ENCODE data around the gene GNL3. TPM values are rescaled to one million over a fixed set of nuclear protein-coding genes. Genes with fewer than 3 reads are reported as not detected.

Gene GNL3
- total RNA-seq, 3 donors from 2014 or later, result 324 to 336 (median 330) TPM

DNA sequence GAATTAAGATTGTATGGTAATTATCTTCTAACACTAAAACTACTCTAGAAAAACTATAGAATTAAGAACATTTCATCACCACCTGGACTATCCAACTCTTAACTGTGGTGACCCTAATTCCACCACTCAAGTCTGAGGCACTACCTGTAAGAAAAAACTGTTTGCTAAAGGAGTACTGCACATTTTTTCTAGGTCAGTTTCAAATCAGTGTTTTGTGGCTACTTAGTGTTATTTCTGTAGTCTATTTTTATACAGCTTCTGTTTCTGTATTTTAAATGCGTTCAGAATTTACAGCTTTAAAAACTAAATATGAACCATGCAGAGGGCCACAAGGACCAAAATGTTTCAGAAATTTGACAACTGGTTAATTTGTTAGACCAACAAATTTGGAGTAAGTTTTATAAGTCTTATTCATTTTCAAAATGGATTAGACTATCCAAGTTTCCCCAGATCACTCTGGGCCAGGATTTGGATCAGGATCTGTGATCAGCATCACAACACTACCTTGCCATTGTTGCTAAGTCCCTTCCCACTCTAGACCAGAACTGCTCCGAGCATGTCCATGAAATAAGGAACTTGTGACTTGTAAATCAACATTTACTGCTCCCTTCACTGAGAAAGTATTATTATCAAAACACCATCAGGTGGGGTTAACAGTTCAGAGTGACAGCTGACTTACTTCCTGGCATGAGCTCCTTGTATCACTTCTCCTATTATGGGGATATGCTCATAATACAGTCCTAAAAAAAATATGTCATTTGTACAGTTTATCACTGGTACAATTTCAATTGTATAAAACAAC is 11.2 kb downstream of the GNL3 start:
- H3K4me1 Mint-ChIP-seq (ENCODE audit: low read depth), result peaks cover 21% of the 10 kb centered on the region
- no peaks in the 10 kb centered on the region for H3K9me3 Mint-ChIP-seq
- no peak overlapping the region for H3K4me3 Mint-ChIP-seq
- no peak for ATAC-seq
- H3K36me3 Mint-ChIP-seq (ENCODE audit: insufficient read depth), result peaks cover 43% of the 10 kb centered on the region
- H3K27me3 Mint-ChIP-seq (ENCODE audit: low read depth), result no peaks in the 10 kb centered on the region
- DNase-seq, result no peak

DNA sequence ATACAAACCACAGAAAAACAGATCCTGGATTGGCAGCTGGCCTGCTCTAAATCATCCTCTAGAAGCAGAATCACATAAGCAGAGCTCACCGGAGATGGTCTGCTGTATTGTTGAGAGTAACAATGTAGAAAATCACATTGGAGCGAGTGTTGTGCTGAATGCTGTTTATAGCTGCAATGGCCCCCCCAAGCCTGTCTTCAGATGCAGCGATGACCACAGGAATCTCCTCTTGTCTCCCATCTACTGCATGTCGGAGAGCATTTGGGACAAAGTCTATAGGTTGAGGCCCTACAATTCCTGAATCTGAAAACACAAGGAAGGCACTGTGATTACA is 11.8 kb downstream of the GNL3 start:
- no peaks in the 10 kb centered on the region for H3K9me3 Mint-ChIP-seq
- ATAC-seq (no peak), DNase-seq (no peak)
- H3K4me1 Mint-ChIP-seq (ENCODE audit: low read depth), result peaks cover 21% of the 10 kb centered on the region
- H3K4me3 Mint-ChIP-seq, result no peak overlapping the region
- peaks cover 42% of the 10 kb centered on the region for H3K36me3 Mint-ChIP-seq (ENCODE audit: insufficient read depth)
- H3K27me3 Mint-ChIP-seq (ENCODE audit: low read depth), result no peaks in the 10 kb centered on the region

DNA sequence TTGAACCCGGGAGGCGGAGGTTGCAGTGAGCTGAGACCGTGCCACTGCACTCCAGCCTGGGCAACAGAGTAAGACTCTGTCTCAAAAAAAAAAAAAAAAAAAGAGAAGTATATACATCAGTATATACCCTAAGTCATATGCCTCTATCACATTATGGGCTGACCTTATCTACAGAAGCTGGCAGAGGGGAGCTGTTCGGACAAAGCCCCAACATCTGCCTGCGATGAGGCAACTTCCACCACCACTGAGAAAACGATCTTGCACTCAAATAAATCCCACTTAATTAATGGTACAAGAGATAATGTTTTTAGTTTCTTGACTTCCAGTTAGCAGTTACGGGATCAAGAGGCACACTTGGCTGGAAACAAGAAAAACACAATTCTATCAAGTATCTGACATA is 17.5 kb downstream of the GNL3 start:
- Mint-ChIP-seq H3K36me3 (ENCODE audit: insufficient read depth) (peaks cover 4% of the 10 kb centered on the region), H3K9me3 (no peaks in the 10 kb centered on the region), H3K4me3 (peak overlapping the region; percentile 27), H3K4me1 (ENCODE audit: low read depth) (peaks cover 31% of the 10 kb centered on the region), H3K27me3 (ENCODE audit: low read depth) (no peaks in the 10 kb centered on the region)
- DNase-seq (no peak), ATAC-seq (no peak)

DNA sequence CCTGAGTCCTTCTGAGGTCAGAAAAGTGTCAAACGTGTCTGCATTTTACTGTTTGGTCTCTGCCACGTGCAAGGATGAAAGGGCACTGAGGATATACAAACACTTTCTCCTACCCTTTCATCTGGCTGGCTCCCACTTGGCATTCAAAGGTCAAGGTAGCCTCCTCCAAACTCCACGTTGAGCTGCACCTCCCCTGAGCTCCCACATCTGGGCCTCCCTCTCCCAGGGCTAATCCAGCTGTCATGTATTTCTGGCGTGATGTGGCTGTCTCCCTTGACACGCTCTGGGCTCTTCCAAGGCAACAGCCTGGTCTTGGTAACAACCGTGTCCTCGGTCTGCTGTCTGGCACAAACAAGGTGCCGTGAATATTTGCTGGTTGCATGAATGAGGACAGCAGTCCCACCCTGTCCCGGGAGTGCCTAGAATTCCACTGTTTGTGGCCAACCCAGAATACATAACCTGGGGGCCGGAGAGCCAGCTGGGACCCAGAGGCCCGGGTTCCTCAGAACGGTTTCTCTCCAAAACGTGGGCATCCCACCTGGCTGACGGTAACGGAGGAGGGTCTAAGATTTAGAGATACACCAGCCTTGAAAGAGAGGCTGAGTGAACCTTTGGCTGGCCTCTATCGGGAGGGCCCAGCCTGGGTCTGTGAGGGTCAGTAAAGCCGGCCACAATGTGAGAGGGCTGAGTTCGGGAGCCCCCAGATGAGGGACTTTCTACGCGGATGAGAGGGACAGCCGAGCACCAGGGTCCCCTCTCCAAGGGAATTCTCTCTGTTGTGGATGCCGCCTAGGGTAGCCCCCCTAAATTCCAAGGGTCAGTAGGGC is 19.0 kb downstream of the GNL3 start:
- ATAC-seq (peak; percentile 1), DNase-seq (no peak)
- Mint-ChIP-seq H3K9me3 (no peaks in the 10 kb centered on the region), H3K36me3 (ENCODE audit: insufficient read depth) (peaks cover 4% of the 10 kb centered on the region), H3K4me3 (peak overlapping the region; percentile 97), H3K4me1 (ENCODE audit: low read depth) (peaks cover 33% of the 10 kb centered on the region), H3K27me3 (ENCODE audit: low read depth) (no peaks in the 10 kb centered on the region)

DNA sequence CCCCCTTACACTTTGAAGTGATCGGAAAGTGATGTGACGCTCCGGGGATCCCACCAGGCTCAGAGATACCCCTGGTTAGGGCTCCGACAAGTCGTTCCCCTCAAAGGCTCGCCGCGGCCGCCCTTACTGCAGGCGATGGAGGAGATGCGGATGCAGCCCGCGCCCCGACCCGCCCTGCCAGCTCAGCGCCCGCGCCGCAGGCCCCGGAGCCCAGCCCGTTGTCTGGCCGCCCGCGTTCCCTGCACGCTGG is 19.5 kb downstream of the GNL3 start:
- DNase-seq (no peak), ATAC-seq (no peak)
- Mint-ChIP-seq H3K36me3 (ENCODE audit: insufficient read depth) (peaks cover 4% of the 10 kb centered on the region), H3K27me3 (ENCODE audit: low read depth) (no peaks in the 10 kb centered on the region), H3K9me3 (no peaks in the 10 kb centered on the region), H3K4me3 (peak overlapping the region; percentile 97), H3K4me1 (ENCODE audit: low read depth) (peaks cover 33% of the 10 kb centered on the region)

DNA sequence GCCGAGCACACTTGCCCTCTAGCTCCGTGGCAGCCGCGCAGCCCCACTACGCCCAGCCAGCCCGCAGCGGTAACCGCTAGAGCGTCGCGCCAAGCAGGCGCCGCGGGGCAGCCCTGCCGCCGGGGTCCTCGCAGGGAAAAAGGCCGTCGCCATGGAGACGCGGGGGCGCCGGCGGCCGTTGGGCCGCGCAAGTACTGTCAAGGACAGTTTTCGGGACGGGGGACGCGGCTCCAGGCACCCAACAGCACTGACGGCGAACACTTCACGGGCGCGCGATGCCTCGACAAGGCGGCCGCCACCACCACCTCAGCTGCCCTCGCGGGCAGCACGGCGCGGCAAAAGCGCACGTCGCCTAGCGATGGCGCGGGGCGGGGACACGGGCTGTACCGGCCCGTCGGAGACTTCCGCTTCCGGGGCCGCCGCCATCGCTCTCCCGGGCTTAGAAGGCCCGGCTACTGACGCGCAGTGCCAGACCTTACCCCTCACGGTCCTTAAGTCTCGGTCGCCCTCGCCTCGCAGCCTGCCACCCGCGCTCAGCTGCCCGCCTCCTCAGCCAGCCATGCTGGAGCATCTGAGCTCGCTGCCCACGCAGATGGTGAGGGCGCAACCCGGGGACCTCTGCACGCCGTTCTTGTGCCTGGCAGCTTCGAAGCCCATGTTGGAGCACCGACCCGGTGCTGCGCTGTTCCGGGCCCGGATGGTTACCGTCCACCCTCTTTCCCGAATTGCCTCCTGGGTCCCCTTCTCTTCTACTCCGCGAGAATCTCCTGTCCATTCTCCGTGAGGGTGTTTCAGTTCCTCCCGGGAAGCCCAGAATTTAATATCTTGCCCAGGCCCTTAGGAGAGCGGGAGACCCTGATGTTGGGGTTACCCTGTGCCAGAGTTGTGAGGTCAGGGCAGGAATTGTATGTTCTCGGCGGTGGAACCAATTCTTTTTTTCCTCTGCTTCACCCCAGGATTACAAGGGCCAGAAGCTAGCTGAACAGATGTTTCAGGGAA is 20.2 kb downstream of the GNL3 start, which contains the start of the genes GLT8D1 and SPCS1:
Gene GLT8D1, minus strand, starts transcription at position 104 of the 999 bp plus-strand sequence. CDS start 5,331 bp downstream, outside the sequence.
Gene SPCS1, plus strand, starts transcription at position 419 of the 999 bp plus-strand sequence. Its CDS starts 141 bp downstream, at position 560.
- Mint-ChIP-seq H3K36me3 (ENCODE audit: insufficient read depth) (peaks cover 4% of the 10 kb centered on the region), H3K27me3 (ENCODE audit: low read depth) (no peaks in the 10 kb centered on the region), H3K9me3 (no peaks in the 10 kb centered on the region), H3K4me1 (ENCODE audit: low read depth) (peaks cover 33% of the 10 kb centered on the region), H3K4me3 (peak within 1 kb of the TSS; percentile 97)
- DNase-seq, result peak; percentile 79
- peak; percentile 93 to 96 for ATAC-seq

DNA sequence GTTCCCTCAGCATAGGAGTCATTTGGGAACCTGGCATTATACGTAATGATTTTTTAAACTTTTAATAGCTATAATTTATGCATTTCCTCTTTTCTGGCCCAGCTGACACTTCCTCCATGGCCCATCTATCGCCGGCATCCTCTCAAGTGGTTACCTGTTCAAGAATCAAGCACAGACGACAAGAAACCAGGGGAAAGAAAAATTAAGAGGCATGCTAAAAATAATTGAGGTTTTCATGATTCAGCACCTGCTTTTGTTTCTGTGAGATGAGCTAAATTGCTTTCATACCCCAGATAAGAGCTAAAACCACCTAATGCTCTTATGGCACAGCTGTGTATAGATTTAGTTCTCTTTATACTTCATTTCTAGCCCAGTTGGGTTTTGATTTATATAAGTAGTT is 21.8 kb downstream of the GNL3 start:
- no peak for DNase-seq
- H3K4me3 Mint-ChIP-seq, result peak overlapping the region; percentile 97
- no peaks in the 10 kb centered on the region for H3K27me3 Mint-ChIP-seq (ENCODE audit: low read depth)
- H3K36me3 Mint-ChIP-seq (ENCODE audit: insufficient read depth), result peaks cover 8% of the 10 kb centered on the region
- ATAC-seq, result no peak
- no peaks in the 10 kb centered on the region for H3K9me3 Mint-ChIP-seq
- H3K4me1 Mint-ChIP-seq (ENCODE audit: low read depth), result peaks cover 32% of the 10 kb centered on the region

DNA sequence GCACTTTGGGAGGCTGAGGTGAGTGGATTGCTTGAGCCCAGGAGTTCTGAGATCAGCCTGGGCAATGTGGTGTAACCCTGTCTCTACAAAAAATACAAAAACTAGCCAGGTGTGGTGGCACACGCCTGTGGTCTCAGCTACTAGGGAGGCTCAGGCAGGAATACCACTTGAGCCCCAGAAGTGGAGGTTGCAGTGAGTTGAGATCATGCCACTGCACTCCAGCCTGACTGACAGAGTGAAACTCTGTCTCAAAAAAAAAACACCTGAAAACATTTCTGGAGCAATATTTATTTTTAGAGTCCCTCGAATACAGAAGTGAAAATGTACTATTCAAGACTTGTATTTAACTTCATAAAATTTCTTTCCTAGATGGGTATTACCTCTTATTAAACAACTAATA is 24.7 kb downstream of the GNL3 start:
- DNase-seq (no peak), ATAC-seq (no peak)
- Mint-ChIP-seq H3K4me3 (no peak overlapping the region), H3K4me1 (ENCODE audit: low read depth) (peaks cover 18% of the 10 kb centered on the region), H3K27me3 (ENCODE audit: low read depth) (no peaks in the 10 kb centered on the region), H3K9me3 (no peaks in the 10 kb centered on the region), H3K36me3 (ENCODE audit: insufficient read depth) (peaks cover 8% of the 10 kb centered on the region)

DNA sequence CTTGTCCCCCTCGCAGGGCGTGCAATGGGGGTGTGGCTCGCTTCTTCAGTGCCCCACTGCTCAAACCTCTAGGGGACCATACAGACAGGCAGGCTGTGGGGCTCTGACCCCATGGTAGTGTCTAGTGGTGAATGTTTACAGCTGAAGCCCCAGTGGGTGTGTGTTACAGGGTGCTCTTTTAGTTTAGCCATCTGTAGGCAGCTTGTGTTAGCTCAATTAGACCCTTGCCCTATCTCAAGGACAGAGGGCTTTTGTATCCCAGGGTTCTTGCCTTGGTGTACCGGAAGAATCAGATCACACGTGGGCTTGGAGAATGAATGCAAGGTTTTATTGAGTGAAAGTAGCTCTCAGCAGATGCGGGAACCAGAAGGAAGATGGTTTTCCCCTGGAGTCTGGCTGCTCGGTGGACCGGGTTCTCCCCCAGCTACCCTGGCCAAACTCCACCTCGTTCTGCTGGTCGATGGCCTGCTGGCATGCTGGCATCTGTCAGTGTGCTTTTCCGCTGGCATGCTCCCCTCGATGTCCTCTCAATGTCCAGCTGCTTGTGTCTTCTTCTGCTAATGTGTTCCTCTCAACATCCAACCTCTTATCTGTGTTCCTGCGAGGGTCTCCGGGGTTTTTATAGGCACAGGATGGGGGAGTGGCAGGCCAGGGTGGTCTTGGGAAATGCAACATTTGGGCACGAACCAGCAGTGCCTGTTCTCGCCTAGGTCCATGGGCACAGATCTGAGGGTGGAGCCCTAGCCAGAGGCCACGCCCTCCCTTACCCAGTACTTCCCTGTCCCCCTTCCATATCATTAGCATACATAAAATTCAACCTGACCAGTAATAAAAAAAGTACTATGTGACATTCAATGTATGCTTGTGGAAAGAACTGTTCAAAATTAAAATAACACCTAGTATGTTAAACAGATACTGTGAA is 26.7 kb downstream of the GNL3 start:
- Mint-ChIP-seq H3K4me1 (ENCODE audit: low read depth) (peaks cover 8% of the 10 kb centered on the region), H3K9me3 (no peaks in the 10 kb centered on the region), H3K4me3 (no peak overlapping the region), H3K36me3 (ENCODE audit: insufficient read depth) (peaks cover 8% of the 10 kb centered on the region), H3K27me3 (ENCODE audit: low read depth) (no peaks in the 10 kb centered on the region)
- DNase-seq (no peak), ATAC-seq (no peak)

DNA sequence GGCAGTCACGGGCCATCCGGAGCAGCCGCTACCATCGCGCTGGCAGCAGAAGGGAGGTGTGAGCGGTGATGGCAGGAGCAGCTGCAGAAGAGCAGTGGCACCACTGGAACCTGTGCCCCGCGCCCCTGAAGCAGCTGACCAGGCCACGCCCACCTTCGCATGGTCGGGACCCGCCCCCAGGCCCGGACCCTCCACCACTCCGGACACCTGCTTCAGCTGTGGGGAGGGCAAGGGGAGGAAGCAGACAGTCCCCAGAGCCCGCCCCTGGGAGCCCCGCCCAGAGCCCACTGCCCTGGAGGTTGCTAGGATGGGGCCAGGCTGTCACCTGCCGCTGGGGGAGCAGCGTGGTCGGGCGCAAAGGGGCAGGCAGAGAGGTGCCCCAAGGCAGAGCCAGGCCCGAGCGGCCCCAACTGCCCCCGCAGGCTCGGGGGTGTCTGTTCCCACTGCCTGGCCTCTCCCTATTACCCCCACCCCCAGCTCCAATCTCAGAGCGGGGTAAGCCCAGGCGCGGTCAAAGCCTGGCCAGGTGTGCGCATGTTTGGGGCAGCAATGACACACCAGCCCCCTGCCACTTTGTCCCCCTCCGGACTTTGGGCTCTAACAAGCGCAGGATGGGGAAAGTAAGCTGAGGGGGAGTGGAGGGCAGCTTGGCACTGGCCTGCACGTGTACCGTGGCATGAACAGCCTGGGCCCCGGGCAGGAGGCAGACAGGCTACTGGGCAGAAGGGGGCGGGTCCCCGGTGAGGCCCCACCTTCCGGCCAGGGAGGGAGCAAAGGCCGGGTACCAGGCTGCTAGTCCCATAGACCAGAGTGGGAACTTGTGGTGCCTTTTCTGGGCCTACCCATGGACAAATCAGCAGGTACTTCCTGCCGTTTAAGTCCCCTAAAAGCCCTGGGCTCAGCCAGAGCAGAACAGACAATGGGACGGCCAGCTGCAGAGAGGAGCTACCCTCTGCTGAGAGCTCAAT is 28.8 kb downstream of the GNL3 start:
- H3K27me3 Mint-ChIP-seq (ENCODE audit: low read depth), result no peaks in the 10 kb centered on the region
- DNase-seq, result no peak
- peaks cover under 1% of the 10 kb centered on the region for H3K4me1 Mint-ChIP-seq (ENCODE audit: low read depth)
- peaks cover 9% of the 10 kb centered on the region for H3K36me3 Mint-ChIP-seq (ENCODE audit: insufficient read depth)
- peaks cover under 1% of the 10 kb centered on the region for H3K9me3 Mint-ChIP-seq
- no peak for ATAC-seq
- no peak overlapping the region for H3K4me3 Mint-ChIP-seq

DNA sequence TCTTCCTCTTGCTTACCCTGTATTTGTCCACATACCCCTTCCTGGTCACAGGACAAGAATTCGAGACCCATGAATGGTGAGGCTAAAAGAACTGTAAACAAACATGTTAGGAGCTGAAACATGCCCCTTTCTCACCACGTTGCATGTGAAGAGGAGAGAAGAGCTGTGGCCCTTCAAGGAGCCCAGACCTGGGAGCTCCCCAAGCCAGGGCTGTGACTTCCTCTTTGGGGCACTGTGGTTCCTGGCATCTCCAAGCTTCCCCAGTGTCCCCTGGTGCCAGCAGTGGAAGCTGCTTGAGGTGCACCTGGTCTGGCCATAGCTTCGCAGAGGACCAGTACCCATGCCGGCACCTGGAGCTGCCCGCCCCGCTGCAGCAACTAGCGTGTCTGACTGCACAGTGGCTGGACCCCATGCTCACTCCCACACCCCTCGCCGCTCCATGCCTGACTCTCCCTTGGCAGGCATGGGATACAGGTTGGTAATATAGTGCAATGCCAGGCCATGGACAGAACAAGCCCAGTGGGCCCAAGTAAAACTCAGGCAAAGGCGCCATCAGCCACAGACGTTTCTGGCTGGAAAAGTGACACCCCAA is 30.0 kb downstream of the GNL3 start:
- peaks cover 11% of the 10 kb centered on the region for H3K36me3 Mint-ChIP-seq (ENCODE audit: insufficient read depth)
- peaks cover 10% of the 10 kb centered on the region for H3K4me1 Mint-ChIP-seq (ENCODE audit: low read depth)
- peaks cover 3% of the 10 kb centered on the region for H3K9me3 Mint-ChIP-seq
- no peaks in the 10 kb centered on the region for H3K27me3 Mint-ChIP-seq (ENCODE audit: low read depth)
- no peak for ATAC-seq
- H3K4me3 Mint-ChIP-seq, result no peak overlapping the region
- no peak for DNase-seq

DNA sequence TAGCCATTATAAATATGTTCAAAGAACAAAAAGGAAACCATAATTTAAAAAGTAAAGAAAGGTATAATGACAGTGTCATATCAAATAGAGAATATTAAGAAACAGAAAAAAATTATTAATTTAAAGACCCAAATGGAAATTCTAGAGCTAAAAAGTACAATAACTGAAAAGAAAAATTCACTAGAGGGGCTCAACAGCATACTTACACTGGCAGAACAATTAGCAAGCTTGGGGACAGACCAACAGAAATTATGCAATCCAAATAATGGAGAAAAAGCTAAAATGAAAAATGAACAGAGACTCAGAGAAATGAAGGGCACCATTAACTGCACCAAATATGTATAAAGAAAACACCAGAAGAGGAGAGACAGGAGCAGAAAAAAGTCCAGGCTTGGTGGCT is 33.8 kb downstream of the GNL3 start:
- H3K27me3 Mint-ChIP-seq (ENCODE audit: low read depth), result no peaks in the 10 kb centered on the region
- DNase-seq, result no peak
- peaks cover 3% of the 10 kb centered on the region for H3K9me3 Mint-ChIP-seq
- H3K4me1 Mint-ChIP-seq (ENCODE audit: low read depth), result peaks cover 25% of the 10 kb centered on the region
- ATAC-seq, result no peak
- no peak overlapping the region for H3K4me3 Mint-ChIP-seq
- H3K36me3 Mint-ChIP-seq (ENCODE audit: insufficient read depth), result peaks cover 9% of the 10 kb centered on the region

Measured in activated T-cell treated with anti-CD3 and anti-CD28 coated beads, Interleukin-2, amount 50 U/mL, for 4 hours (primary cell).